ENCODE measurements around the gene PNPLA2.

DNA sequence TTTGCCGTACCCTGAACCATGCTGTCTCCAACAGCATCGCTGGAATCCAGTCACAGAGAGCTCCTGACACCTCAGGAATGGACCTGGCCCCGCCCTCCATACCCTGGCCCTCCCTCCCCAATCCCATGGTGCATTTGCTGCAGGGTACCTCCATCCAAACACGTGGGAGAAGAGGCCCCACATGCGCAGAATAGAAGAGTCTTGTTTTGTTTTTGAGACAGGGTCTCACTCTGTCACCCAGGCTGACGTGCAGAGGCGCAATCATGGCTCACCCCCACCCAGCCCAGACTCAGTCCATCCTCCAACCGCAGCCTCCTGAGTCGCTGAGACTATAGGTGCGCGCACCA lies 2.3 kb upstream of the PNPLA2 start:
- TF ChIP-seq POLR2A (IDR thresholded peaks at IDR 0.05; ENCODE audit: control extremely low read depth in 1 of 2, low read depth in 2 of 2, low read length in 2 of 2): no peak
- no peak for TF ChIP-seq USF2 (IDR thresholded peaks at IDR 0.05; ENCODE audit: low read length)
- TF ChIP-seq CTCF (IDR thresholded peaks at IDR 0.05; ENCODE audit: control extremely low read depth in 1 of 3, insufficient read depth in 1 of 3, low read depth in 1 of 3, low read length in 3 of 3): no peak
- TF ChIP-seq KDM1A (IDR thresholded peaks at IDR 0.05; ENCODE audit: borderline replicate concordance, low read length): no peak
- no peak for TF ChIP-seq EZH2 (IDR thresholded peaks at IDR 0.05; ENCODE audit: low read depth, low read length, severe bottlenecking)
- TF ChIP-seq POLR2AphosphoS5 (IDR thresholded peaks at IDR 0.05; ENCODE audit: low read depth, low read length): no peak
- no peak for TF ChIP-seq CREB1 (IDR thresholded peaks at IDR 0.05)

All from H1 (cell line).